LHCN-M2 (cell line): Measurements from ENCODE around the gene FTL. TPM values are rescaled to one million over a fixed set of nuclear protein-coding genes. Genes with fewer than 3 reads are reported as not detected.
A peak's percentile ranks its signal among the peaks of the same experiment; 100 is the strongest.
"Not testable (repeated sequence)": the region's sequence is repeated elsewhere in the genome, so short reads cannot be mapped to it uniquely, and the experiment has no call there.

Source experiments
- DNase-seq: peaks from one replicate; pipeline ENCODE4 v3.0.0-alpha.2; 2012; ENCODE audit warnings: low read depth
- polyA plus RNA-seq: library from polyadenylated mRNA; unstranded; fragments of >200 nt; gene quantifications from one replicate; pipeline ENCODE4 v1.2.1, GENCODE V29; 2012; ENCODE audit warnings: missing spikeins
- total RNA-seq: library from RNA; depleted of rRNA; stranded (reverse); fragments of >200 nt; gene quantifications from 2 replicates; pipeline ENCODE4 v1.2.3, GENCODE V29; 2014; rRNA removed

Gene FTL
- total RNA-seq: 2,158 and 2,177 TPM in 2 replicates
- 8,488 TPM for polyA plus RNA-seq

GRCh38 chr19:48965040-48965805 lies at the start of gene FTL:
TSS of gene FTL (plus strand) at chr19:48965309. CDS start at chr19:48965508, 199 bp downstream.
- peak; percentile 91 for DNase-seq

DNA sequence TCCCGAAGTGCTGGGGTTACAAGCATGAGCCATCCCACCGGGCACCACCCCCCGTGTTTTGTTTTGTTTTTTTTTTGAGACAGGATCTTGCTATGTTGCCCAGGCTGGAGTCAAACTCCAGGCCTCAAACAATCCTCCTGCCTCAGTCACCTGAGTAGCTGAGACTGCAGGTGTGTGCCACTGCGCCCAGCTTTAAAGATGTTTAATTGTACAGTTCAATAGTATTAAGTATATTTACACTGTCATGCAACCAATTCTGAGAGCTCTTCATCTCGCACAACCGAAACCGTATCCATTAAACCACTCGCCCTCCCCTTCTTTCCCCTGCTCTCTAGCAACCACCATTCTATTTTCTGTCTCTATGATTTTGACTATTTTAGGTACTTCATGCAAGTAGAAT lies 49.4 kb upstream of the FTL start:
- no peak for DNase-seq

GRCh38 chr19:48918071-48918470 lies 47.0 kb upstream of the FTL start:
- no peak for DNase-seq

DNA sequence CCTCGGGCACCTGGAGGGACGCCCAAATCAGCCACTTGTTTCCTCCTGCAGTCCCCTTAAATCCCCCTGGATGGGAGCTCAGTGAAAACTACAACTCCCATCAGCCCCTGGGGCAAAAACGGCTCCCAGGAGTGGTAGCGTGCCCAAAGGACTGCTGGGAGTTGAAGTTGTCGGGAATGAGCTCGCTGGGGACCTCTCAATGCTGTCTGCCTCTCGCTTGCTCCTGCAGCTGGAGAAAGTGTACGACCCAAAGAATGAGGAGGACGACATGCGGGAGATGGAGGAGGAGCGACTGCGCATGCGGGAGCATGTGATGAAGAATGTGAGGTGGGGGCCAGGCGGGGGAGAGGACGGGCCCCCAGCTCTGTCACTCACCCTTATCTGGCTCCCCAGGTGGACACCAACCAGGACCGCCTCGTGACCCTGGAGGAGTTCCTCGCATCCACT lies 46.3 kb upstream of the FTL start:
- DNase-seq: no peak

GRCh38 chr19:48919271-48919670 lies 45.8 kb upstream of the FTL start:
- not testable (repeated sequence) for DNase-seq

DNA sequence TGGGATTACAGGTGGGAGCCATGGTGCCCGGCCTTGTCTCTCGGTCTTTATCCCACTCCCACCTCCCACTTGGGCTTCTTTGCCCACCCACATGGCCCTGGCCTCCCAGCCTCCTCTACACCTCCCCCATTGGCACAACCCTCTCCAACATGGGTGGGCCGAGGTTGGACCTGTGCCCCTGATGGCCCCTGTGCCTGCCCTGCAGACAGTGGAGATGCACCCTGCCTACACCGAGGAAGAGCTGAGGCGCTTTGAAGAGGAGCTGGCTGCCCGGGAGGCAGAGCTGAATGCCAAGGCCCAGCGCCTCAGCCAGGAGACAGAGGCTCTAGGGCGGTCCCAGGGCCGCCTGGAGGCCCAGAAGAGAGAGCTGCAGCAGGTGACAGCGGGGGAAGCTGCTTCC lies 44.2 kb upstream of the FTL start:
- DNase-seq: no peak

DNA sequence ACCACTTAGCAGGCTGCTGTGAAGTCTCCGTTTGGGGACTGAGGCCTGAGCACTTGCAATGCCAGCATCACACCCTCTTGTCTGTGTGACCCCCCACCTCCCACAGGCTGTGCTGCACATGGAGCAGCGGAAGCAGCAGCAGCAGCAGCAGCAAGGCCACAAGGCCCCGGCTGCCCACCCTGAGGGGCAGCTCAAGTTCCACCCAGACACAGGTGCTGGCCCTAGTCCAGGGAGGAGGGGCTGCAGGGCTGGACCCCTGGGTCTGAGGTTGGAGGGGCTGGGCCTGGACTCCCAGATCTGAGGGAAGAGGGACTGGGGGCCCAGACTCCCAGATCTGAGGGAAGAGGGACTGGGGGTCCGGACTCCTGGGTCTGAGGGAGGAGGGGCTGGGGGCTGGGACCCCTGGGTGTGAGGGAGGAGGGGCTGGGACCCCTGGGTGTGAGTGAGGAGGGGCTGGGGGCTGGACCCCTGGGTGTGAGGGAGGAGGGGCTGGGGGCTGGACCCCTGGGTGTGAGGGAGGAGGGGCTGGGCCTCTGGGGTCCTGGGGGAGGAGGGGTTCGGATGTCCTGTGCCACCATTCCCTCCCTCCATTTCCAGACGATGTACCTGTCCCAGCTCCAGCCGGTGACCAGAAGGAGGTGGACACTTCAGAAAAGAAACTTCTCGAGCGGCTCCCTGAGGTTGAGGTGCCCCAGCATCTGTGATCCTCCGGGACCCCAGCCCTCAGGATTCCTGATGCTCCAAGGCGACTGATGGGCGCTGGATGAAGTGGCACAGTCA lies 43.2 kb upstream of the FTL start:
- DNase-seq: no peak

DNA sequence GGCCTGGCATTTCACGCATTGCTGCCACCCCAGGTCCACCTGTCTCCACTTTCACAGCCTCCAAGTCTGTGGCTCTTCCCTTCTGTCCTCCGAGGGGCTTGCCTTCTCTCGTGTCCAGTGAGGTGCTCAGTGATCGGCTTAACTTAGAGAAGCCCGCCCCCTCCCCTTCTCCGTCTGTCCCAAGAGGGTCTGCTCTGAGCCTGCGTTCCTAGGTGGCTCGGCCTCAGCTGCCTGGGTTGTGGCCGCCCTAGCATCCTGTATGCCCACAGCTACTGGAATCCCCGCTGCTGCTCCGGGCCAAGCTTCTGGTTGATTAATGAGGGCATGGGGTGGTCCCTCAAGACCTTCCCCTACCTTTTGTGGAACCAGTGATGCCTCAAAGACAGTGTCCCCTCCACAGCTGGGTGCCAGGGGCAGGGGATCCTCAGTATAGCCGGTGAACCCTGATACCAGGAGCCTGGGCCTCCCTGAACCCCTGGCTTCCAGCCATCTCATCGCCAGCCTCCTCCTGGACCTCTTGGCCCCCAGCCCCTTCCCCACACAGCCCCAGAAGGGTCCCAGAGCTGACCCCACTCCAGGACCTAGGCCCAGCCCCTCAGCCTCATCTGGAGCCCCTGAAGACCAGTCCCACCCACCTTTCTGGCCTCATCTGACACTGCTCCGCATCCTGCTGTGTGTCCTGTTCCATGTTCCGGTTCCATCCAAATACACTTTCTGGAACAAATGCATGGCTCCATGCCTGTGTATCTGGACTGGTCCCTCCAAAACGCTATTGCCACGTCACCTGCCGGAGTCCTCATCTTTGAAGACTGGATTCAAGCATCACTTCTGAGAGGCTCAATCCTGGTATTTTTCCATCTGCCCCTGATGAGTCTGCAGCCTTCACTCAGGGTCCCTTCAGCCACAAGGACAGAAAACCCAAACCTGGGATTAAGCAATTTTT lies 42.3 kb upstream of the FTL start:
- no peak for DNase-seq

DNA sequence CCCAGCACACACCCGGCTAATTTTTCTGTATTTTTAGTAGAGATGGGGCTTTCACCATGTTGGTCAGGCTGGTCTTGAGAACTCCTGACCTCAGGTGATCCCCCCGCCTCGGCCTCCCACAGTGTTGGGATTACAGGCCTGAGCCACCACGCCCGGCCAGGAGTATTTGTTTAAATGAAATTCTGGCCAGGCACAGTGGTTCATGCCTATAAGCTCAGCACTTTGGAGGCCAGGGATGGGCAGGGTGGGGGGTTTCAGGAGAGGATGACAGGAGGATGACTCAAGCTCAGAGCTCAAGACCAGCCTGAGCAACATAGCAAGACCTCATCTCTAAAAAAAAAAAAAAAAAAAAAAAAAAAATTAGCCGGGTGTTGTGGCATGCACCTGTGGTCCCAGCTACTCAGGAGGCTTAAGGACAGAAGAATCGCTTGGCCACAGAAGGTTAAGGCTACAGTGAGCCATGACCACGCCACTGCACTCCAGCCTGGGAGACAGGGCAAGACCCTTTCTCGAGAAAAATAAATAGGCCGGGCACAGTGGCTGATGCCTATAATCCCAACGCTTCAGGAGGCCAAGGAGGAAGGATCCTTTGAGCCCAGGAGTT lies 39.8 kb upstream of the FTL start:
- DNase-seq: peak; percentile 85

DNA sequence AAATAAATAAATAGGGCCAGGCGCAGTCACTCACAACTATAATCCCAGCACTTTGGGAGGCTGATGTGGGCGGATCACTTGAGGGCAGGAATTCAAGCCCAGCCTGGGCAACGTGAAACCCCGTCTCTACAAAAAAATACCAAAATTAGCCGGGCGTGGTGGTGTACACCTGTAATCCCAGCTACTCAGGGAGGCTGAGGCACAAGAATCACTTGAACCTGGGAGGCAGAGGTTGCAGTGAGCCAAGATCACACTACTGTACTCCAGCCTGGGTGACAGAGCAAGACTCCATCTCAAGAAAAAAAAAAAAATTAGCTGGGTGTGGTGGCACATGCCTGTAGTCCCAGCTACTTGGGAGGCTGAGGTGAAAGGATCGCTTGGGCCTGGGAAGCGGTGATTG lies 39.2 kb upstream of the FTL start:
- not testable (repeated sequence) for DNase-seq

DNA sequence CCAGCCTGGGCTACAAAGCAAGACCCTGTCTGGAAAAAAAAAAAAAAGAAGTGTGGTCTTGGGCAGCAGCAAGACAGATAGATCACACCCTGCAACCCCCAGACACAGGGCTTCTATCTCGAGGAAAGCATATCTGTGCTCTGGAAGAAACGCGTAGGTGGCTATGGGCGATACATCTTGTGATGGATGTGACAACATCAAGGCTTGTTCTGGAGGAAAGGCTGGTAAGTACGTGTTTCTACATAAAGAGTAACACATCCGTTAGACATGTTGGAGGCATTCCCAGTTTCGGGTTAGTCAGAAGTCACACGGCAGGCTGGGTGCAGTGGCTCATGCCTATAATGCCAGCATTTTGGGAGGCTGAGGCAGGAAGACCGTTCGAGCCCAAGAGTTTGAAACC lies 38.2 kb upstream of the FTL start:
- peak; percentile 89 for DNase-seq

DNA sequence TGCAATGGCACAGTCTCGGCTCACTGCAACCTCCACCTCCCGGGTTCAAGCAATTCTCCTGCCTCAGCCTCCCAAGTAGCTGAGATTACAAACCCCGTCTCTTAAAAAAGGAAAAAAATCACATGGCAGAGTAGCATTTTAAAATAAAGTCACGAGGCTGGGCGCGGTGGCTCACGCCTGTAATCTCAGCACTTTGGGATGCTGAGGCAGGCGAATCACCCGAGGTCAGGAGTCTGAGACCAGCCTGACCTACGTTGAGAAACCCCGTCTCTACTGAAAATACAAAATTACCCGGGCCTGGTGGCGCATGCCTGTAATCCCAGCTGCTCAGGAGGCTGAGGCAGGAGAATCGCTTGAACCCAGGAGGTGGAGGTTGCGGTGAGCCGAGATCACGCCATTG lies 37.4 kb upstream of the FTL start:
- not testable (repeated sequence) for DNase-seq

GRCh38 chr19:48928164-48929025 lies 36.7 kb upstream of the FTL start:
- peak; percentile 37 for DNase-seq

DNA sequence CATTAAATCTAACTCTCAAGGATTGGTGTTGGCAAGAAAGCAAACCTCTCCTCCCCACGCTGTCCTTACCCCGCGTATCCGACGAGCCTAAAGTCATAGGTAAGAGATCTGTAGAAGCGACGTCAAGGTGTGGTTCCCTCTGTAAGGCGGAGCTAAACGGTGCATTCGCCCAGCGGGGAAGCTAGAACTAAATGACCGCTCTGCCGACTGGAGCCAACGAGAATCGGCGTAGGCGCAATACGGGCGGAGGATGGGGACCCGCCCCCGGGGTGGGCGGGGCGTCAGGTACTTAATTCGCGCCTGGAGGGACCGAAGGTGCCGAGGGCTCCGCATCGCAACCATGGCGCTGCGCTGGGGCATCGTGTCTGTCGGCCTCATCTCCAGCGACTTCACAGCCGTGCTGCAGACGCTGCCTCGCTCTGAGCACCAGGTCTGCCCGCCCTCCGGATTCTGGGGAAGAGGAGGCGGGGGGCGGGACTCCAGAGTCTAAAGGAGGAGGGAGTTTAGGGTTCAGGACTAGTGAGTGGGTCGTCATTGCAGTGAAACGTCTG lies 31.7 kb upstream of the FTL start, which contains the start of gene DHDH:
Gene DHDH, plus strand, starts transcription at position 318 of the 551 bp plus-strand sequence. Its CDS starts 23 bp downstream, at position 341.
- DNase-seq: peak; percentile 27

DNA sequence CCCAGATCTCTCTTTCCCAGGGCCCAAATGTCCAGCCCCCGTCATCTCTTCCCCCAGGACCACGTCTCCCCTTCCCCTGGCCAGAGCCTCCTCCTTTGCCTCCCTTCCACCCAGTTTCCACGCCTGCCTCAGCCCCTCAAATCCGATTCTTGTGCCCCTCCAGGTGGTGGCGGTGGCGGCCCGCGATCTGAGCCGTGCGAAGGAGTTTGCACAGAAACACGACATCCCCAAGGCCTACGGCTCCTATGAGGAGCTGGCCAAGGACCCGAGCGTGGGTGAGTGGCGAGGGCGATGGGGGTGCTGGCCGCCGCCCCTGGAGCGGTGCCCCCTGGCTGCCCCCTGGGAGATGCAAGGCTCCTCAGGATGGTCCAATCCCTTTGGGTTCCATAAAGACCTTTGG lies 30.3 kb upstream of the FTL start:
- DNase-seq: no peak

DNA sequence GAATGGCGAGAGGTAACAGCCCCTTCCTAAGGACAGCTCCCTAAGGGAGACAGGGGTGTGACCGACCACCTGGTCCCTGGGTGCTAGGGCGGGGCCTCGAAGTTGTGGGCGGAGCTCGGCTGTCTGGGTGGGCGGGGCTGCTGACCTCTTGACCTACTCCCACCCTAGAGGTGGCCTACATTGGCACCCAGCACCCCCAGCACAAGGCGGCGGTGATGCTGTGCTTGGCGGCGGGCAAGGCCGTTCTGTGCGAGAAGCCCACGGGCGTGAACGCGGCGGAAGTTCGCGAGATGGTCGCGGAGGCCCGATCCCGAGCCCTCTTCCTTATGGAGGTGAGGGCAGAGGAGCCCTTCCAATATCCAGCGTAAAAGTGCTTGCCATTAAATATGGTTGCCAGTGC lies 29.2 kb upstream of the FTL start:
- DNase-seq: no peak

GRCh38 chr19:48938256-48938655 lies 26.9 kb upstream of the FTL start:
- no peak for DNase-seq

DNA sequence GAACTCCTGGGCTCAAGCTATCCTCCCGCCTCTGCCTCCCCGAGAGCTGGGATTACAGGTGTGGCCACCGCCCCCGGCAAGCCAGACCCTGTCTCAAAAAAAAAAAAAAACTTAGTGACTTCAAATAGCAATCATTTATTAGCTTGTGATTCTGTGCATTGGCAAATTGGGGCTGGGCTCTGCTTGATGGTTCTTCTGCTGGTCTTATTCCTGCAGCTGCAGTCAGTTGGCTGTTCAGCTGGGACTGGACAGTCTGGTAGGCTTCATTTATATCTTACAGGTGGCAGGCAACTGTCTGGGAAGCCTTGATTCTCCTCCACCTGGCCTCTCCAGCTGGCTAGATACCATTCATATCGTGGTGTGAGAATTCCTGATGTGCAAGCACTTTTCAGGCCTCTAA lies 24.2 kb upstream of the FTL start:
- DNase-seq: no peak

GRCh38 chr19:48943081-48943480 lies 22.0 kb upstream of the FTL start:
- no peak for DNase-seq

DNA sequence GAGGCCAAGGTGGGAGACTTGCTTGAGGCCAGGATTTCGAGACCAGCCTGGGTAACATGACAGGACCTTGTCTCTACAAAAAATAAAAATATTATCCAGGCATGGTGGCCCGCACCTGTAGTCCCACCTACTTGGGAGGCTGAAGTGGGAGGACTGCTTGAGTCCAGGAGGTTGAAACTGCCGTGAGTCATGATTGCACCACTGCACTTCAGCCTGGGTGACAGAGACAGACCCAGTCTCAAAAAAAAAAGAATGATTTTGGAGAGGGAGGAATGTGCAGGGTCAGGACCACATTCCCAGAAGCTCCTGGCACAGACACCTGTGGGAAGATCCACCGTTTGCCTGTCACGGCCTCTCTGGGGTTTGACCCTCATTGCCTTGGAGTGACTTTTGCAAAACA lies 19.7 kb upstream of the FTL start:
- DNase-seq: no peak
